GM12801 (cell line): ENCODE measurements around the gene KIAA0408.

Source experiments
- TF ChIP-seq, protein P1 (sequence below): IDR thresholded peaks from one replicate; pipeline ENCODE4 v1.5.1; 2011; ENCODE audit warnings: control low read depth; ENCODE audit not compliant: insufficient read length; ENCODE audit errors: extremely low read depth

KIAA0408 gene

DNA sequence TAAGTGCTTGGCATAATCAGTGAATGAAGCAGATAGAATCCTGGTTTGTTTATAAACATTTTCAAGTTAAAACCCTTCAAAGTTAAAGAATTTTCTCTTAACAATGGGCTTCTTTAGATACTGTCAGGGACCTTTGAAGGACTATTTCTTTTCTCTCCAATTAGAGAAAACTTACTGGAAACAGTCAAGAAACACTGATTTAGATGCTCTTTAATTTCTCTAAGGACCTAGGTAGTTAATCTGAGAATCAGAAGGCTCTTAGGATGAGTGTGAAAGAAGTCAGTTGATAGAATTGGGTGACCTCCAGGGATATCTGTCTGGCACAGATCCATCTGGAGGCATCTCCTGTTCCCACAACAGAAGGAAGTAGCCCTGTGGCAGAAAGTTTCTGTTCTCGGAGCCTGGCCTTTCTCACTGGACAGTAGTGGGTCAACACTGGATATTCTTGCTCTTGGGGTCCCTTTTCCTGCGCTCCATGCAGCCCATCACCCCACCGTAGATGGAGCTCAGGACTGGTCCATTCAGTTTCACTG lies 22.5 kb downstream of the KIAA0408 start:
- TF ChIP-seq, protein P1, sequence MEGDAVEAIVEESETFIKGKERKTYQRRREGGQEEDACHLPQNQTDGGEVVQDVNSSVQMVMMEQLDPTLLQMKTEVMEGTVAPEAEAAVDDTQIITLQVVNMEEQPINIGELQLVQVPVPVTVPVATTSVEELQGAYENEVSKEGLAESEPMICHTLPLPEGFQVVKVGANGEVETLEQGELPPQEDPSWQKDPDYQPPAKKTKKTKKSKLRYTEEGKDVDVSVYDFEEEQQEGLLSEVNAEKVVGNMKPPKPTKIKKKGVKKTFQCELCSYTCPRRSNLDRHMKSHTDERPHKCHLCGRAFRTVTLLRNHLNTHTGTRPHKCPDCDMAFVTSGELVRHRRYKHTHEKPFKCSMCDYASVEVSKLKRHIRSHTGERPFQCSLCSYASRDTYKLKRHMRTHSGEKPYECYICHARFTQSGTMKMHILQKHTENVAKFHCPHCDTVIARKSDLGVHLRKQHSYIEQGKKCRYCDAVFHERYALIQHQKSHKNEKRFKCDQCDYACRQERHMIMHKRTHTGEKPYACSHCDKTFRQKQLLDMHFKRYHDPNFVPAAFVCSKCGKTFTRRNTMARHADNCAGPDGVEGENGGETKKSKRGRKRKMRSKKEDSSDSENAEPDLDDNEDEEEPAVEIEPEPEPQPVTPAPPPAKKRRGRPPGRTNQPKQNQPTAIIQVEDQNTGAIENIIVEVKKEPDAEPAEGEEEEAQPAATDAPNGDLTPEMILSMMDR = no peak

DNA sequence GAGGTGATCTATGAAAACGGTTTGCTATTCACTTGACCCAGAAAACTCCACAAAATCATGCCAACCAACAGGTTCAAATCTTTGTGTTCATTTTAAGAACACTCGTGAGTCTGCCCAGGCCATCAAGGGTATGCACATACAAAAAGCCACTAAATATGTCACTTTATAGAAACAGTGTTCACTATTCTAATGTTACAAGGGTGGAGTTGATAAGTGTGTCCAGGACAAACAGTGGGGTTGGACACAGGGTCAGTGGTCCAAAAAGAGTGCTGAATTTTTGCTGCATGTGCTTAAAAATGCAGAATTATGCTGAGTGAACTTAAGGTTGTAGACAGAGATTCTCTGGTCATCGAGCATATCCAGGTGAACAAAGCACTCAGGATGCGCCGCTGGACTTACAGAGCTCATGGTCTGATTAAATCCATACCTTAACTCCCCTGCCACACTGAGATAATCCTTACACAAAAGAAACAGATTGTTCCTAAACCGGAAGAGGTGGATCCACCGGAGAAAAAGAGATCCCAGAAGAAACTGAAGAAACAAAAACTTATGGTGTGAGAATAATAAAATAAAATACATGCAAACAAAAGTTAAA lies 23.5 kb downstream of the KIAA0408 start:
- TF ChIP-seq, protein P1 = no peak

DNA sequence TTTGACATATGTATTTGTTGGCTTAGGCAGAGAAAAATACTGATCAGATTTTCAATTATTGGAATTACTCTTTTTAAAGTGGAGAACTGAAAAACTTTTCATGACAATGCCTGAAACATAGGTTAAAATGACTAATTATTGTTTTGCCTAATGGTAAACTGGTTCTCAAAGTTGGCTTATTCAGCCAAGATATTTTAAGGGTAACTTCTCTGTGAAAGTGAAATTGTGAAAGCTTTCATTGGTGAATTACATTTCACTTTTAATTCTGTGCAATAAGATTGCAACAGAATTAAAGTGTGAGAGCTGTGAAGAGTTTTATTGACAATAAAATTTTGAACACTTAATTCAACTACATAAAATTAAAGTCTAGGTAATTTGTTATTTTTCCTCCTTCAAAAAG lies 24.5 kb downstream of the KIAA0408 start:
- TF ChIP-seq, protein P1 = no peak

DNA sequence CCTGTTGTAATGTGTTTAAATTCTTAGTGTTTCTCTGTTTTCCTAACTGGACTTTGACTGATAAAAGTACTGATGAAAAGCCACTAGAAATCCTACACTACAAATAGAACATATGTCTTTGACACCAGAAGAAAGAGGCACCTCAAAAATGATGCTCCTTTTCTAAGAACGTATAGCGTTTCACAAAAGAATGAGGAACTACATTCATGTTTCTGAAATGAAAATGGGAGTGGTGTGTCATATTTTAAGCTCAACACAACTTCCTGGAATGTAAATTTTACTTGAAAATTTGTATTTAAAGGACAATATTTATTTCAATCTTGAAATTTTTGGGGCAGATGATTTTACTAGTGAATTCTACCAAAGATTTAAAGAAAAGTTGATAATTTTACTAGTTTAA lies 35.3 kb downstream of the KIAA0408 start:
- TF ChIP-seq, protein P1 = no peak

DNA sequence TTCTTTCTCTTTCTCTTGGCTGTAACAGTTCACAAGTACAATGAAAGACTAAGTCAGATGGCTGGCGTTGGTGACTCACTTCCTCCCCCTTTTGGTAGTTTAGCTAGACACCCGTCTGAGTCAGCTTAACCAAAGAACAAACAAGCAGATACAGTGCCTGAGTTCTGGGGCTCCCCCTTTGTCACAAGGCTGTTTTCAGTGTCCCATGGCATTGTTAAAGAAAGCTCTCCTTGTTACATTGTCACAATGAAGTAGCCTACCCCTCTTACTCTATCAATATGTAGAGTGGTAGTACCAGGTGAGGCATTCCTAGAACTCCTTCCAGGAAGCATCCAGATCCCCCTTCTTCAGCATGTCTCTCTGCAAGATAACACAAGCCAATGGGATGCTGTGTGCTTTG lies 38.6 kb downstream of the KIAA0408 start:
- TF ChIP-seq, protein P1 = no peak

DNA sequence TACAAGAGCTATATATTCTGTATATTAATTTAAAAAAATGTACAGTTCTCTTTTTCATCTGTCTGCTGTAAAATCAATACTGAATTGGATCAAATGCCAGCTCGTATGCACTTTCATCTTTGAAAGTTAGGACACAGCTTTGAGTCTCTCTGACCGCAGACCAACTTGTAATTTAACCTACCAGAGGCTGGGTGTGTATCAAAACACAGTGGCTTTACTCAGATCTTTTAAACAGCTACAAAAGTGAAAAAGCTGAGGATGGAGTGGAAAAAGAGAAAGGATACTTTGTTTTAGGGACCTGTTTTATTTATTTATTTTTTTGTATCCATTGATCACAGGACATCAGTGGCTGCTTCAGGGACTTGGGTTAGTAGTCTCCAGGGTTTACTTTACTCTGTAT lies 44.1 kb downstream of the KIAA0408 start:
- TF ChIP-seq, protein P1 = no peak
